ENCODE data around the gene NAPEPLD.

The NAPEPLD gene

DNA sequence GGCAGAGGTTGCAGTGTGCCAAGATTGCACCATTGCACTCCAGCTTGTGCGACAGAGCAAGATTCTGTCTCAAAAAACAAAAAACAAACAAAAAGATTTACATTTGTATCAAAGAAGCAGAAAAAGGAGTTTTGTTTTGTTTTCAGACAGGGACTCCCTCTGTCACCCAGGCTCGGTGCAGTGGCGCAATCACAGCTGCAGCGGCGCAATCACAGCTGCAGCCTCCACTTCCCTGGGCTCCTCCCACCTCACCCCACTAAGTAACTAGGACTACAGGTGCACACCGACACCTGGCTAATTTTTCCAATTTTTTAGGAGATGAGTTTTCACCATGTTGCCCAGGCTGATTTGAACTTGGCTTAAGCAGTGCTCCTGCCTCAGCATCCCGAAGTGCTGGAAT, 72.1 kb downstream of the NAPEPLD start:
- Histone ChIP-seq H2BK5ac (ENCODE audit: low read length) (no peak overlapping the region), H3K56ac (ENCODE audit: low read length) (no peak overlapping the region), H3K27me3 (ENCODE audit: insufficient read depth, low read length, poor library complexity) (no peaks in the 10 kb centered on the region), H3K4ac (ENCODE audit: low read depth, low read length) (no peak overlapping the region), H2AK5ac (ENCODE audit: low read length) (no peak overlapping the region), H3K4me3 (ENCODE audit: low read length) (no peak overlapping the region), H3K23ac (ENCODE audit: low read length) (no peak overlapping the region), H4K8ac (ENCODE audit: low read depth, low read length) (no peak overlapping the region), H3K79me1 (ENCODE audit: low read length) (peaks cover 5% of the 10 kb centered on the region), H2BK15ac (replicated peaks; ENCODE audit: low read depth) (no peak overlapping the region), H3K79me2 (ENCODE audit: control insufficient read depth, insufficient read depth, low read length) (peaks cover 10% of the 10 kb centered on the region), H3K36me3 (ENCODE audit: control insufficient read depth, insufficient read depth, low read length) (no peaks in the 10 kb centered on the region), H3K4me2 (ENCODE audit: low read length) (no peak overlapping the region), H3K18ac (ENCODE audit: low read length) (no peak overlapping the region), H4K5ac (ENCODE audit: low read length) (no peak overlapping the region), H3K27ac (ENCODE audit: low read depth, low read length) (no peak overlapping the region), H3K4me1 (ENCODE audit: control insufficient read depth, low read depth, low read length) (peaks cover 6% of the 10 kb centered on the region), H3K9ac (ENCODE audit: low read length) (no peak overlapping the region), H2BK120ac (ENCODE audit: low read depth, low read length) (no peak overlapping the region)
- DNase-seq = no peak
- no CpG with 5 or more reads among the region's 7 CpGs for WGBS (ENCODE audit: extremely low coverage, insufficient coverage, low lambda C conversion rate)

DNA sequence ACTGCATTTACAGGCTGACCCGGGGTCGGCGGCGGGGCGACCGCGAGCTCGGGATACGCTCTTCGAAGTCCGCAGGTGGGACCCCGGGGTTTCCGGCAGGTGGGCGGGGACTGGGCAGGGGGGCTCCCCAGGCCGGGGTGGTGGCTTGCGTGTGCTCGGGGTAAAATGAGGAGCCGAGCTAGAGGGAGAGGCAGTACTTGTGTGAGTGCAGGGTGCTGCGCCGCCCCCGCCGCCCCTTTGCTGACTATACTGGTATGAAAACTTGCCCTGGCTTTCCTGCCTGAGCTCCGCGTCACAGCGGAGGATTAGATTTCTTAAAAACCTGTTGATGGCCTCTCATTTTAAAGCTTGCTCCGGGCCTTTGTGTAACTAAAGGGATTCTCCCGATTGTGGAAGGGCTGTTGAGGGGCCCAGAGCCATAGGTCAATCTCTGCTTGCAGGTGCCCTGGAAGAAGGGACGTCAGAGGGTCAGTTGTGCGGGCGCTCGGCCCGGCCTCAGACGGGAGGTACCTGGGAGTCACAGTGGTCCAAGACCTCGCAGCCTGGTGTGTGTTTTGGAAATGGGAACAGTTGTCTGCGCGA, 73.5 kb downstream of the NAPEPLD start:
- Histone ChIP-seq H2BK5ac (ENCODE audit: low read length) (no peak overlapping the region), H3K9ac (ENCODE audit: low read length) (peak overlapping the region; percentile 68), H3K36me3 (ENCODE audit: control insufficient read depth, insufficient read depth, low read length) (no peaks in the 10 kb centered on the region), H3K56ac (ENCODE audit: low read length) (peak overlapping the region; percentile 92), H3K18ac (ENCODE audit: low read length) (peak overlapping the region; percentile 62), H3K23ac (ENCODE audit: low read length) (no peak overlapping the region), H4K5ac (ENCODE audit: low read length) (no peak overlapping the region), H4K8ac (ENCODE audit: low read depth, low read length) (no peak overlapping the region), H3K79me1 (ENCODE audit: low read length) (peaks cover 5% of the 10 kb centered on the region), H3K4me2 (ENCODE audit: low read length) (peak overlapping the region; percentile 35), H3K4me1 (ENCODE audit: control insufficient read depth, low read depth, low read length) (peaks cover 3% of the 10 kb centered on the region), H3K27ac (ENCODE audit: low read depth, low read length) (peak overlapping the region; percentile 95), H2BK15ac (replicated peaks; ENCODE audit: low read depth) (no peak overlapping the region), H3K79me2 (ENCODE audit: control insufficient read depth, insufficient read depth, low read length) (peaks cover 10% of the 10 kb centered on the region), H2BK120ac (ENCODE audit: low read depth, low read length) (no peak overlapping the region), H3K4me3 (ENCODE audit: low read length) (peak overlapping the region; percentile 31), H3K27me3 (ENCODE audit: insufficient read depth, low read length, poor library complexity) (no peaks in the 10 kb centered on the region), H3K4ac (ENCODE audit: low read depth, low read length) (no peak overlapping the region), H2AK5ac (ENCODE audit: low read length) (no peak overlapping the region)
- peak; percentile 64 for DNase-seq
- WGBS (ENCODE audit: extremely low coverage, insufficient coverage, low lambda C conversion rate) = no CpG with 5 or more reads among the region's 36 CpGs

DNA sequence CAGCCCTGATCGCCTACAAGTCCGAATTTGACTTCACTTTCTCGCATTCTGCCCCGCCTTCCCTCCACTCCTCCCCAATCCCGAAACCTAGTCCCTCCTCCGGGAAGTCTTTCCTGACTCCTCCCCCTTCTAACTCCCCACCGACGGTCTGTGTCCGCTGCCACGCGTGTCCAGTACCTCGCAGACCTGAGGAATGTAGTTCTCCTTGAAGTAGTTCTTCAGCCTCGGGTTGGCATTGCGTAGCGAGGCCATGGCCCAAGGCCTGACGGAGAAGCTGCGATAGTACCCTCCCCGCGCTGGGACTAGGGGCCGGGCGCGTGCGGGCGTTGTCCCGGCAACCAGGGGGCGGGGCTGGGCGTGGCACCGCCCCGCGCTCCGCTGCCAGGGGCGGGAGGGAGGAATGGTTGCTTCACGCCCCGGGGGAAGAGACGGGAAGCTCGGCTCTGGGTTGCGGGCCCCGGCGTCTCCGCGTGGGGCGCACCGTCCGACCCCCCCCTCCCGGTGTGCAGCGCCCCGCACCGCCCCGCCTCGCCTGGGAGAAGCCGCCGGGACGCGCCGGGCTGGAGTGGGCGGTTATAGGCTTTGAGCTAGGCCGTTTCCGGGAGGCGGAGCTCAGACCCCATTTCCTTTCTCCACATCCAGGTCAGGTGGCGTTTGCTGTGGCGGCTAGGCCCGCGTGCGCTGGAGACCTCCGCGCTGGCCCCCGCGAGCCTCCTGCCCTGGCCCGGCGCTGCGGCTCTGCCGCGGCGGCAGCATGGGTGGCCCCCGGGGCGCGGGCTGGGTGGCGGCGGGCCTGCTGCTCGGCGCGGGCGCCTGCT, 74.2 kb downstream of the NAPEPLD start, which contains the start of the genes ARMC10 and FBXL13:
TSS of gene ARMC10 (plus strand) at position 622 of the 818 bp plus-strand sequence. CDS start at position 755, 133 bp downstream.
TSS of gene FBXL13 (minus strand) at position 278 of the 818 bp plus-strand sequence.
- Histone ChIP-seq H3K9ac (ENCODE audit: low read length) (peak within 1 kb of the TSS; percentile 68), H3K27me3 (ENCODE audit: insufficient read depth, low read length, poor library complexity) (no peaks in the 10 kb centered on the region), H3K4me2 (ENCODE audit: low read length) (peak within 1 kb of the TSS; percentile 76), H2BK15ac (replicated peaks; ENCODE audit: low read depth) (no peak within 1 kb of the TSS), H2AK5ac (ENCODE audit: low read length) (no peak within 1 kb of the TSS), H3K23ac (ENCODE audit: low read length) (no peak within 1 kb of the TSS), H3K79me2 (ENCODE audit: control insufficient read depth, insufficient read depth, low read length) (peaks cover 9% of the 10 kb centered on the region), H3K56ac (ENCODE audit: low read length) (peak within 1 kb of the TSS; percentile 92), H3K4me3 (ENCODE audit: low read length) (peak within 1 kb of the TSS; percentile 97), H3K18ac (ENCODE audit: low read length) (peak within 1 kb of the TSS; percentile 79), H2BK120ac (ENCODE audit: low read depth, low read length) (no peak within 1 kb of the TSS), H4K8ac (ENCODE audit: low read depth, low read length) (no peak within 1 kb of the TSS), H3K4me1 (ENCODE audit: control insufficient read depth, low read depth, low read length) (peaks cover 3% of the 10 kb centered on the region), H2BK5ac (ENCODE audit: low read length) (no peak within 1 kb of the TSS), H3K4ac (ENCODE audit: low read depth, low read length) (peak within 1 kb of the TSS; percentile 70), H3K27ac (ENCODE audit: low read depth, low read length) (peak within 1 kb of the TSS; percentile 95), H3K79me1 (ENCODE audit: low read length) (peaks cover 5% of the 10 kb centered on the region), H3K36me3 (ENCODE audit: control insufficient read depth, insufficient read depth, low read length) (no peaks in the 10 kb centered on the region), H4K5ac (ENCODE audit: low read length) (no peak within 1 kb of the TSS)
- peak; percentile 93 for DNase-seq
- WGBS (ENCODE audit: extremely low coverage, insufficient coverage, low lambda C conversion rate) = no CpG with 5 or more reads among the region's 83 CpGs

DNA sequence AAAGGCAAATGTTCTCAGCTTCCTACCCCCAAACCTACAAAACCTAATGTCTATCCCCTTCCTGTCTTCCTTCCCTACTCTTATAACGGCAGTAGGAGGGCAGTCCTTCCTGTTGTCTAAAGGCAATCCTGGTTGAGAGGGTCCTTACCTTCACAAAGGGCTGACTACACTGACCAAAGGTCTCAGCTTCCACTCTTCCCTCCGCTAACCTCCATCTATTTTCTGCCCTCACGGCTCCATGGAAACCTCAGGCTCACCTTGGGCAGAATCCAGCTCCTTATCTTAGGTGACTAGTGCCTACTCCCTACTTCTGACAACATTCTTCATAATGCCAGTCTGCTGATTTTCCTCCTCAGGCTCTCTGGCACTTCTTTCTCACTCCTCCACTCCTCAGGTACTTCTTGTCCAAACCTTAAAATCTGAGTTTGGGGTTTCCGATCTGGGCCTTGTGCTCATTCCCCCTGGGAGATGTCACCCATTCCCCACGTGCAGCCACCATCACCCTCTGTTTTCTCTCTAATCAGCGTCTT, 74.8 kb downstream of the NAPEPLD start:
- no peak overlapping the region for H4K8ac ChIP-seq (ENCODE audit: low read depth, low read length)
- H3K9ac ChIP-seq (ENCODE audit: low read length) = peak overlapping the region; percentile 68
- peak; percentile 26 for DNase-seq
- H3K4me3 ChIP-seq (ENCODE audit: low read length) = peak overlapping the region; percentile 97
- no peak overlapping the region for H2AK5ac ChIP-seq (ENCODE audit: low read length)
- H2BK15ac ChIP-seq (replicated peaks; ENCODE audit: low read depth) = no peak overlapping the region
- no peak overlapping the region for H2BK5ac ChIP-seq (ENCODE audit: low read length)
- no peaks in the 10 kb centered on the region for H3K27me3 ChIP-seq (ENCODE audit: insufficient read depth, low read length, poor library complexity)
- no peak overlapping the region for H3K23ac ChIP-seq (ENCODE audit: low read length)
- H2BK120ac ChIP-seq (ENCODE audit: low read depth, low read length) = no peak overlapping the region
- H4K5ac ChIP-seq (ENCODE audit: low read length) = no peak overlapping the region
- peaks cover 5% of the 10 kb centered on the region for H3K79me1 ChIP-seq (ENCODE audit: low read length)
- H3K18ac ChIP-seq (ENCODE audit: low read length) = no peak overlapping the region
- H3K4me2 ChIP-seq (ENCODE audit: low read length) = peak overlapping the region; percentile 76
- peaks cover 3% of the 10 kb centered on the region for H3K4me1 ChIP-seq (ENCODE audit: control insufficient read depth, low read depth, low read length)
- H3K36me3 ChIP-seq (ENCODE audit: control insufficient read depth, insufficient read depth, low read length) = no peaks in the 10 kb centered on the region
- peak overlapping the region; percentile 92 for H3K56ac ChIP-seq (ENCODE audit: low read length)
- no CpG with 5 or more reads among the region's 6 CpGs for WGBS (ENCODE audit: extremely low coverage, insufficient coverage, low lambda C conversion rate)
- no peak overlapping the region for H3K27ac ChIP-seq (ENCODE audit: low read depth, low read length)
- peaks cover 9% of the 10 kb centered on the region for H3K79me2 ChIP-seq (ENCODE audit: control insufficient read depth, insufficient read depth, low read length)
- H3K4ac ChIP-seq (ENCODE audit: low read depth, low read length) = no peak overlapping the region

DNA sequence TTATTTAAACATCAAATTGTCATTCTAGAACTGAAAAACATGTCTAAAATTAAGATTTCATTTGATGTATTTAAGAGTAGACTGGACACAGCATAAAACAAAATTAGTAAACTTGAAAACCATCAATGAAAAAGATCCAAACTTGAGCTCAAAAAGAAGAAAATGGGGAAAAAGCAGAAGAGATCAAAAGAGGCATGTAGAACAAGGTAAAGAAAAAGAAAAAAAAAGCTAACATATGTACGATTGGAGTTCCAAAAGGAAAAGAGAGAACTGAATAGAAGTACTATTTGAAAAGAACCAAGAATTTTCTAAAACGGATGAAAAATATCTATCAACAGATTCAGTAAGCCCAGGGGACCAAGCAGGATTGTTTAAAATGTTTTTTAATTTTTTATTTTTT, 77.9 kb downstream of the NAPEPLD start:
- Histone ChIP-seq H3K18ac (ENCODE audit: low read length) (no peak overlapping the region), H3K9ac (ENCODE audit: low read length) (no peak overlapping the region), H3K79me2 (ENCODE audit: control insufficient read depth, insufficient read depth, low read length) (peaks cover 3% of the 10 kb centered on the region), H4K8ac (ENCODE audit: low read depth, low read length) (no peak overlapping the region), H3K36me3 (ENCODE audit: control insufficient read depth, insufficient read depth, low read length) (no peaks in the 10 kb centered on the region), H3K4me2 (ENCODE audit: low read length) (no peak overlapping the region), H2BK5ac (ENCODE audit: low read length) (no peak overlapping the region), H3K23ac (ENCODE audit: low read length) (no peak overlapping the region), H4K5ac (ENCODE audit: low read length) (no peak overlapping the region), H2AK5ac (ENCODE audit: low read length) (no peak overlapping the region), H3K27me3 (ENCODE audit: insufficient read depth, low read length, poor library complexity) (no peaks in the 10 kb centered on the region), H3K56ac (ENCODE audit: low read length) (no peak overlapping the region), H3K4ac (ENCODE audit: low read depth, low read length) (no peak overlapping the region), H3K79me1 (ENCODE audit: low read length) (peaks cover 3% of the 10 kb centered on the region), H3K27ac (ENCODE audit: low read depth, low read length) (no peak overlapping the region), H2BK120ac (ENCODE audit: low read depth, low read length) (no peak overlapping the region), H2BK15ac (replicated peaks; ENCODE audit: low read depth) (no peak overlapping the region), H3K4me3 (ENCODE audit: low read length) (no peak overlapping the region), H3K4me1 (ENCODE audit: control insufficient read depth, low read depth, low read length) (peaks cover 3% of the 10 kb centered on the region)
- DNase-seq = no peak
- no CpG with 5 or more reads among the region's 2 CpGs for WGBS (ENCODE audit: extremely low coverage, insufficient coverage, low lambda C conversion rate)

Data from mesendoderm (in vitro differentiated cells).